ENCODE data around the gene EPC1. TPM values are rescaled to one million over a fixed set of nuclear protein-coding genes. Genes with fewer than 3 reads are reported as not detected.

The EPC1 gene
- total RNA-seq, 4 donors from 2014 or later = 47.5 to 72.8 (median 62.7) TPM

- peak overlapping the region; percentile 77 to 93 (median 84) for H3K4me3 ChIP-seq
- TF ChIP-seq EP300 (IDR thresholded peaks at IDR 0.05) (no peak), CTCF (IDR thresholded peaks at IDR 0.05) (no peak), POLR2A (IDR thresholded peaks at IDR 0.05) (no peak)
- no peaks in the 10 kb centered on the region for H3K27me3 ChIP-seq
- DNase-seq (ENCODE audit: low spot score in 2 of 2) = no peak
- no peaks in the 10 kb centered on the region for H3K9me3 ChIP-seq
- 0 to 1% methylated on average over 16 to 29 of the region's 49 CpGs for WGBS, 2 donors
- peaks cover 0 to 73% (median 23%) of the 10 kb centered on the region in 4 donors for H3K4me1 ChIP-seq
- H3K36me3 ChIP-seq = no peaks in the 10 kb centered on the region
- H3K27ac ChIP-seq = peak overlapping the region; percentile 97 to 100 (median 100)
Measured at GRCh38 chr10:32347363-32348022, 535 bp upstream of the EPC1 start.

- peak; percentile 90 to 92 for DNase-seq (ENCODE audit: low spot score in 2 of 2)
- peaks cover 0 to 79% (median 33%) of the 10 kb centered on the region in 4 donors for H3K4me1 ChIP-seq
- peak overlapping the region; percentile 97 to 100 (median 100) for H3K27ac ChIP-seq
- H3K4me3 ChIP-seq = peak overlapping the region; percentile 82 to 97 (median 90)
- H3K9me3 ChIP-seq = no peaks in the 10 kb centered on the region
- H3K27me3 ChIP-seq = no peaks in the 10 kb centered on the region
- no peaks in the 10 kb centered on the region for H3K36me3 ChIP-seq
- WGBS, 2 donors = 1 to 2% methylated on average over 21 to 30 of the region's 30 CpGs
- peak in 1 of 2 donors; percentile 88 for TF ChIP-seq EP300 (IDR thresholded peaks at IDR 0.05)
- TF ChIP-seq CTCF (IDR thresholded peaks at IDR 0.05) = peak; percentile 96 to 99 (median 98)
- peak in 1 of 2 donors; percentile 10 for TF ChIP-seq POLR2A (IDR thresholded peaks at IDR 0.05)
Measured at GRCh38 chr10:32346134-32346550, 816 bp downstream of the EPC1 start.

- H3K4me1 ChIP-seq = peaks cover 0 to 89% (median 55%) of the 10 kb centered on the region in 4 donors
- TF ChIP-seq CTCF (IDR thresholded peaks at IDR 0.05) = no peak
- TF ChIP-seq POLR2A (IDR thresholded peaks at IDR 0.05) = no peak
- no peak for TF ChIP-seq EP300 (IDR thresholded peaks at IDR 0.05)
- H3K27ac ChIP-seq = no peak overlapping the region
- 47 to 50% methylated on average over 1 of the region's 1 CpG for WGBS, 2 donors
- no peaks in the 10 kb centered on the region for H3K9me3 ChIP-seq
- DNase-seq (ENCODE audit: low spot score in 2 of 2) = no peak
- no peak overlapping the region for H3K4me3 ChIP-seq
- no peaks in the 10 kb centered on the region for H3K27me3 ChIP-seq
- no peaks in the 10 kb centered on the region for H3K36me3 ChIP-seq
Measured at GRCh38 chr10:32341596-32341995, 5.4 kb downstream of the EPC1 start.

- Histone ChIP-seq H3K9me3 (no peaks in the 10 kb centered on the region), H3K4me1 (peaks cover 0 to 98% (median 57%) of the 10 kb centered on the region in 4 donors), H3K36me3 (no peaks in the 10 kb centered on the region), H3K27ac (no peak overlapping the region), H3K27me3 (no peaks in the 10 kb centered on the region), H3K4me3 (no peak overlapping the region)
- 46 to 48% methylated on average over 4 of the region's 4 CpGs for WGBS, 2 donors
- no peak for DNase-seq (ENCODE audit: low spot score in 2 of 2)
- no peak for TF ChIP-seq EP300 (IDR thresholded peaks at IDR 0.05)
- no peak for TF ChIP-seq CTCF (IDR thresholded peaks at IDR 0.05)
- TF ChIP-seq POLR2A (IDR thresholded peaks at IDR 0.05) = no peak
Measured at GRCh38 chr10:32340596-32341180, 6.3 kb downstream of the EPC1 start.

- Histone ChIP-seq H3K4me1 (peaks cover 0 to 100% (median 59%) of the 10 kb centered on the region in 4 donors), H3K9me3 (no peaks in the 10 kb centered on the region), H3K36me3 (no peaks in the 10 kb centered on the region), H3K27me3 (no peaks in the 10 kb centered on the region), H3K4me3 (no peak overlapping the region), H3K27ac (no peak overlapping the region)
- DNase-seq (ENCODE audit: low spot score in 2 of 2) = no peak
- 89 to 95% methylated on average over 3 of the region's 3 CpGs for WGBS, 2 donors
- no peak for TF ChIP-seq POLR2A (IDR thresholded peaks at IDR 0.05)
- TF ChIP-seq EP300 (IDR thresholded peaks at IDR 0.05) = no peak
- TF ChIP-seq CTCF (IDR thresholded peaks at IDR 0.05) = no peak
Measured at GRCh38 chr10:32338262-32338661, 8.7 kb downstream of the EPC1 start.

Measured in tibial nerve (tissue), 4 donors.